ENCODE data around the gene PERCC1.
"Not testable (repeated sequence)": the region's sequence is repeated elsewhere in the genome, so short reads cannot be mapped to it uniquely, and the experiment has no call there.

PERCC1 gene

GRCh38 chr16:1475552-1476114, 44.8 kb downstream of the PERCC1 start:
- POLR2A ChIA-PET (ENCODE audit: low non-redundant PET): interaction anchor here (0.6 kb wide), 1 partner anchor 687 kb away, joined by 3 read pairs; the partner anchor contains the start of gene CHTF18
- CTCF ChIA-PET: interaction anchor here (0.5 kb wide), 1 partner anchor 768 kb away, joined by 4 read pairs; no protein-coding TSS in a partner anchor

DNA sequence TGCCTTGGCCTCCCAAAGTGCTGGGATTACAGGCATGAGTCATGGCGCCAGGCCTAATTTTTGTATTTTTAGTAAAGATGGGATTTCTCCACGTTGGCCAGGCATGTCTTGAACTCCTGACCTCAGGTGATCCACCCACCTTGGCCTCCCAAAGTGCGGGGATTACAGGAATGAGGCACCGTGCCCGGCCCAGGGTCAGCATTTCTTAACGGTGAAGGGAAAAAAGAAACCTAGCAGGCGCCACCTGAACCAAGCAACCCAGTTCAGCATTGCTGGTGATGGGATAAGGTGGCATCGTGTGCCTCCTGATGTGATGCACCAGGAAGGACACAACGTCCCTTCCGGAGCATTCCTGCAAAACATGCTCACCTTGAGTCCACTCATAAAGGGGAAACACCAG, 46.2 kb downstream of the PERCC1 start:
- ChIA-PET POLR2A (ENCODE audit: low non-redundant PET) (no interaction called here), CTCF (no interaction called here)
- TF ChIP-seq CTCF (conservative IDR thresholded peaks at IDR 0.05; ENCODE audit: low read depth): no peak
- no peak for DNase-seq (ENCODE audit: low spot score)
- no peak overlapping the region for H3K27ac ChIP-seq

More at GRCh38 chr16:1475552-1476114, 44.8 kb downstream of the PERCC1 start:
- TF ChIP-seq CTCF (conservative IDR thresholded peaks at IDR 0.05; ENCODE audit: low read depth): no peak
- peak overlapping the region; percentile 79 for H3K27ac ChIP-seq
- DNase-seq (ENCODE audit: low spot score): no peak

- POLR2A ChIA-PET (ENCODE audit: low non-redundant PET); CTCF ChIA-PET; DNase-seq (ENCODE audit: low spot score); H3K27ac ChIP-seq: not testable (repeated sequence)
Measured at GRCh38 chr16:1478937-1479336, 48.1 kb downstream of the PERCC1 start.

- POLR2A ChIA-PET (ENCODE audit: low non-redundant PET): no interaction called here
- H3K27ac ChIP-seq: no peak overlapping the region
- CTCF ChIA-PET: interaction anchor here (0.7 kb wide), 1 partner anchor 48 kb away, joined by 3 read pairs; no protein-coding TSS in a partner anchor
- TF ChIP-seq CTCF (conservative IDR thresholded peaks at IDR 0.05; ENCODE audit: low read depth): no peak
- DNase-seq (ENCODE audit: low spot score): no peak
Measured at GRCh38 chr16:1481906-1482835, 51.3 kb downstream of the PERCC1 start.
